ENCODE data around the gene TNRC6C.

The TNRC6C gene

DNA sequence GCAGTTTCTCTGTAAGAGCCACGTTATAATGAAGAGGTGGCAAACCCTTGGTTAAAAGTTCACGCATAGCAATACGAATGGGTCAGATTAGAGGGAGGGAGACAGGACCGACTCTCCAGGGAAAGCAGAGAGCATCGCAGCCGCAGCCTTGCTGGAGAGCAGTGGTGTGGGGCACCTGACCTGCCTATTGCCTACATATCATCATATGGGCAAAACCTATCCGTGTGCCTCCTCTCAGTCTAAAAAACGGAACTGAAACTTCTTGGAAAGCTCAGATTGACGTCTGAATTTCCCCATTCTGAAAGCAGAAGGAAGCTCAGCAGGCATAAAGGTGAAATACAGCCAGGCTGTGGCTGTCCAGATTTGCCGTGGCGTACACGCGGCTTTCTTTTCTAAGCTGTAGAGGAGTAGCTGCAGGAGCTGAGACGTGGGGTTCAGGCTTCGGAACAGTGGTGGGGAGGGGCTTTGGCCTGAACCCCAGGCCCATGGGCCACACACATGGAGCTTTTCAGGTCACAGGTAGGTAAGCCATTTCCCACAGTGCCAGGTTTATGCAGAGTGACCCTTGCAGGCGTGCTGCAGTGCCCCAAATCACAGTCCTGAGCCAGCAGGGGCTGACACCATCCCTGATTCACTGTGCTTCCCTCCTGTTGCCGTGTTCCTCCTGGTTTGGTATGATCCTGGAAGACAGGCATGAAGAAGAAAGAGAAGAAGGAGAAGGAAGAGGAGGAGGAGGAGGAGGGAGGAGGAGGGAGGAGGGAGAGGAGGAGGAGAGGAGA, 41.6 kb upstream of the TNRC6C start:
- no peak overlapping the region for H3K27ac ChIP-seq
- TF ChIP-seq, protein P1, sequence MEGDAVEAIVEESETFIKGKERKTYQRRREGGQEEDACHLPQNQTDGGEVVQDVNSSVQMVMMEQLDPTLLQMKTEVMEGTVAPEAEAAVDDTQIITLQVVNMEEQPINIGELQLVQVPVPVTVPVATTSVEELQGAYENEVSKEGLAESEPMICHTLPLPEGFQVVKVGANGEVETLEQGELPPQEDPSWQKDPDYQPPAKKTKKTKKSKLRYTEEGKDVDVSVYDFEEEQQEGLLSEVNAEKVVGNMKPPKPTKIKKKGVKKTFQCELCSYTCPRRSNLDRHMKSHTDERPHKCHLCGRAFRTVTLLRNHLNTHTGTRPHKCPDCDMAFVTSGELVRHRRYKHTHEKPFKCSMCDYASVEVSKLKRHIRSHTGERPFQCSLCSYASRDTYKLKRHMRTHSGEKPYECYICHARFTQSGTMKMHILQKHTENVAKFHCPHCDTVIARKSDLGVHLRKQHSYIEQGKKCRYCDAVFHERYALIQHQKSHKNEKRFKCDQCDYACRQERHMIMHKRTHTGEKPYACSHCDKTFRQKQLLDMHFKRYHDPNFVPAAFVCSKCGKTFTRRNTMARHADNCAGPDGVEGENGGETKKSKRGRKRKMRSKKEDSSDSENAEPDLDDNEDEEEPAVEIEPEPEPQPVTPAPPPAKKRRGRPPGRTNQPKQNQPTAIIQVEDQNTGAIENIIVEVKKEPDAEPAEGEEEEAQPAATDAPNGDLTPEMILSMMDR (conservative IDR thresholded peaks at IDR 0.05), result no peak

DNA sequence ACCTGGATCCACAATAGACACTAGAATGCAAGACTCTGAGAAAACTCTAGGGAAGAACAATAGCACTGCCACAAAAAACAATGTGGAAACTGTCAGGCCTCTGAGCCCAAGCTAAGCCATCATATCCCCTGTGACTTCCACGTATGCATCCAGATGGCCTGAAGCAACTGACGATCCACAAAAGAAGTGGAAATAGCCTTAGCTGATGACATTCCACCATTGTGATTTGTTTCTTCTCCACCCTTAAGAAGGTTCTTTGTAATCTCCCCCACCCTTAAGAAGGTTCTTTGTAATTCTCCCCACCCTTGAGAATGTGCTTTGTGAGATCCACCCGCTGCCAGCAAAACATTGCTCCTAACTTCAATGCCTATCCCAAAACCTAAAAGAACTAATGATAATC, 39.2 kb upstream of the TNRC6C start:
- TF ChIP-seq, protein P1 (conservative IDR thresholded peaks at IDR 0.05), result no peak
- no peak overlapping the region for H3K27ac ChIP-seq

DNA sequence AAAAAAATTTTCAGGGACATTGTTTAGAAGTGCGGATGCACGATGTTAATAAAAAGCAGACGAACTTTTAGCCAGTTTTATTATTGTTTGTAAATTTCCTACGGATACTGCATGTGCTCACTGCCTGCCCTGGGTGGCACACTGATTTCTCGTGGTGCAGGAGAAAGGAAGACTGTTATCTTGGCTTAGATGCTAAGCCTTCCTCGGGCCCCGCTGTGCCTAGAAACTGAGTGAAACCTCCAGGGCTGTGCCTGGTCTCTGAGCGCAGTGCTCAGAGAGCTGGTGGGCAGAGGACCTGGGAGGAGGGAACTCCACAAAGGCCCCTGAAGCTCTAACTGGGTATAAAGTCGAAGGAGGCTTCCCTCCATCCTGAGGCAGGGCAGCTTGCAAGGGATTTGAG, 35.4 kb upstream of the TNRC6C start:
- H3K27ac ChIP-seq, result no peak overlapping the region
- TF ChIP-seq, protein P1 (conservative IDR thresholded peaks at IDR 0.05), result no peak

DNA sequence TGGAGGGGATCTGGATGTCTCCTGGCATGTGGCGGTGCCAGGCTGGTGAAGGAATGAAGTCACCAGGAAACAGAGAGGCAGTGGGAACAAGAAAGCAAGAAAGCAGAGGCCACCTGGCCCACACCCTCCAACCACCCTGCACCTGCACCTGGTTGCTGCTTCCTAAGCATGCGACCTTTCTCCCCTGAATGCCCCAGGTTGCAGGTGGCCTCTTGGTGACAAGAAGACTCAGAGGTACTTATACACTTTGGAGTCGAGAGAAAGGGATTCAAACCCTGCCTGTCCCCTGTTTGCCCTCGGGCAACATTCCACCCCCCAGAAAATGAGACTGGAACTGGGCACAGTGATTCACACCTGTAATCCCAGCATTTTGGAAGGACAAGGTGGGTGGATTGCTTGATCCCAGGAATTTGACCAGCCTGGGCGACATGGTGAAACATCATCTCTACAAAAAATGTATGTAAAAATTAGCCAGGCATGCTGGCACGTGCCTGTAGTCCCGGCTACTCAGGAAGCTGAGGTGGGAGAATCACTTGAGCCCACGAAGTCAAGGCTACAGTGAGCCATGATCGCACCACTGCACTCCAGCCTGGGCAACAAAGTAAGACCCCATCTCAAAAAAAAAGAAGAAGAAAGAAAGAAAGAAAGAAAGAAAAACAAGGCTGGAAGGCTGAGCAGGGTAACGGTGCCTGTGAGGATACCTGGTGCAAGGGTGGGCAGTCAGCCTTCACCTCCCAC, 34.6 kb upstream of the TNRC6C start:
- TF ChIP-seq, protein P1 (conservative IDR thresholded peaks at IDR 0.05), result no peak
- H3K27ac ChIP-seq, result no peak overlapping the region

DNA sequence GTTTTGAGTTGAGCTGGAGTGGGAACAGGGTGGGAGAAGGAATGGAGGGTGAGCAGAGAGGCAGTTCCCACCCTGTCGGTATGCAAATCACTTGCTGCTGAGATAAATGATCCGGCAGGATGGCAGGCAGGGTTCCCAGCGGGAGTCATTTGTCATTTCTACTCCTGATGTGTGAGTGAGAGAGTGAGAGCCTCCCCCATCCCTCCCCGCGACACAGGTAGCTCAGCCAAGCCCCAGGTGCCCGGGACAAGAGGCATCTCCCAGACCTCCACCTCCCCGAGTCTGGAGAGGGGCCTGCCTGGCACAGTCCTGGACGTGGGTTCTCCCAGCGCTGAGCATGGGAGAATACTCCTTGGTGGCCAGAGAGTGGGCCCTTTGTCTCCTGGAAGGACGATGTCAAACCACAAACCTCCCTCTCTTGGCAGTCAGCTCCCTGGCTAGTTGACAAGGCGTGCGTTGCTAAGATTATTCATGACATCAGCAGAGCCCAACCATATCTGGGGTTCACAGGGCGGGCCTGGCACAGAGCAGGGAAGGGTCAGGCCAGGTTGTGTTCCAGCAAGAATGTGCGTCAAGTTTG, 33.7 kb upstream of the TNRC6C start:
- TF ChIP-seq, protein P1 (conservative IDR thresholded peaks at IDR 0.05), result no peak
- H3K27ac ChIP-seq, result no peak overlapping the region

DNA sequence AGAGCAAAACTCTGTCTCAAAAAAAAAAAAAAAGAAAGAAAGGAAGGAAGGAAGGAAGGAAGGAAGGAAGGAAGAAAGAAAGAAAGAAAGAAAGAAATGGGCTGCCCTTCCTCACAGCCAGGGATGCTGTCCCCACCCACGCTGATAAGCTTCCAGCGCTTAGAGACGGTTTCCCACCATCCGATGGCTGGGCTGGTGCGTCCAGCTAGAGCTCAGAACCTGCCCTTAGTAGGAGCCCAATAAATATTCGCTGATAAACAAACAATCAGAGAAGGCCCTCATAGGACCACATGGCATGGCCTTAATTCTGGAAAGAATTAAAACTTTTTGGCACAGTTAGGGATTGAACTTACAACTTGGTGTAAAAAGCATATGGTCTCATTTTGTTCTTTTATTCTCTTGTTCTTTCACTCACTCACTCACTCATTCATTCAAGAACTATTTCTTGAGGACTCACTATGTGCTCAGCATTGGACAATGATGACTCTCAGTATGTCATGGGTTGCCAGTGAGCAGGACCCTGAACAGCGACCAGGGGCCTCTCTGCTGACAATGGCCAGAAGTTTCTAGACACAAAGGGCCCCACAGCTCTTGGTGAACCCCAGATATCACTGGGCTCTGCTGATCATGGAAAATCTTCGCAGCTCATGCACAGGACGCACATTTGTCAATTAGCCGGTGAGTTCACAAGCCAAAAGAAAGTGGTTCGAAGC, 32.5 kb upstream of the TNRC6C start:
- TF ChIP-seq, protein P1 (conservative IDR thresholded peaks at IDR 0.05), result no peak
- H3K27ac ChIP-seq, result no peak overlapping the region

DNA sequence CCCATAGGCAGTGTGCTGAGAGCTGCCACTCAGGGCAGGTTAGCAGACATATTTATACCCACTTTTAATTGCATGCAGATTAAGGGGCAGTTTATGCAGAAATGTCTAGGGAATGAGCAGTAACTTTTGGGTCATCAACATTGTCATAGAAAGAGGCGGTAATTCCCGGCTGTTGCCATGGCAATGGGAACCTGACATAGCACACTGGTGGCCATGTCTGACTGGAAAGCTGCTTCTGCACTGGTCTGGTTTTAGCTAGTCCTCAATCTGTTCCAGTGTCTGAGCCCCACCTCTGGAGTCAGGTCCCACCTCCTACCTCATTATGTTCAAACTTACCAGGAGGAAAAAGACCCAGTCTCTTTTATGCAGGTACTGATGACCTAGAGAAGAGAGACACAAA, 31.5 kb upstream of the TNRC6C start:
- TF ChIP-seq, protein P1 (conservative IDR thresholded peaks at IDR 0.05), result no peak
- no peak overlapping the region for H3K27ac ChIP-seq
